HCT116 (cell line): ENCODE data around the gene PSMD2.

Experiments used
- CEBPB ChIP-seq: IDR thresholded peaks from 2 replicates; pipeline ENCODE4 v1.6.1; 2012; ENCODE audit warnings: low read depth
- EZH2 ChIP-seq: fragments of 200-600 bp; sonication (generic); IDR thresholded peaks from 2 replicates; pipeline ENCODE4 v1.6.1; 2017; ENCODE audit warnings: antibody characterized with exemption, mixed run types
- EZH2phosphoT487 ChIP-seq: fragments of 200-600 bp; IDR thresholded peaks from 2 replicates; pipeline ENCODE4 v1.6.1; 2018; ENCODE audit warnings: antibody characterized with exemption, borderline replicate concordance
- JUND ChIP-seq: IDR thresholded peaks from 2 replicates; pipeline ENCODE4 v1.6.1; 2012
- POLR2A ChIP-seq: IDR thresholded peaks from 2 replicates; pipeline ENCODE4 v1.7.0; 2011; ENCODE audit warnings: borderline replicate concordance; ENCODE audit not compliant: insufficient read depth, insufficient read length; ENCODE audit errors: extremely low read depth
- RAD21 ChIP-seq: IDR thresholded peaks from 2 replicates; pipeline ENCODE4 v1.6.1; 2012; ENCODE audit warnings: low read depth, mild to moderate bottlenecking
- SIN3A ChIP-seq: IDR thresholded peaks from 2 replicates; pipeline ENCODE4 v1.6.1; 2012; ENCODE audit warnings: low read depth
- TCF7L2 ChIP-seq: IDR thresholded peaks from 2 replicates; pipeline ENCODE4 v1.7.0; 2011; ENCODE audit warnings: borderline replicate concordance, inconsistent platforms; ENCODE audit not compliant: insufficient read depth, insufficient read length; ENCODE audit errors: extremely low read depth
- TF ChIP-seq, protein P1 (sequence below): IDR thresholded peaks from 2 replicates; pipeline ENCODE4 v1.6.1; 2012
- TF ChIP-seq, protein P2 (sequence below), 3 experiments: fragments of 200-600 bp in 1 of 3; sonication (generic) in 1 of 3; IDR thresholded peaks in 2 of 3; conservative IDR thresholded peaks in 1 of 3; 2 replicates each; pipeline ENCODE4 v1.5.1; 2012 to 2017; ENCODE audit warnings: low read depth in 2 of 3, low read length in 2 of 3, antibody characterized with exemption in 1 of 3, borderline replicate concordance in 1 of 3, control low read depth in 1 of 3, mild to moderate bottlenecking in 1 of 3, mixed read lengths in 1 of 3, mixed run types in 1 of 3, moderate library complexity in 1 of 3; ENCODE audit not compliant: insufficient read depth in 1 of 3

DNA sequence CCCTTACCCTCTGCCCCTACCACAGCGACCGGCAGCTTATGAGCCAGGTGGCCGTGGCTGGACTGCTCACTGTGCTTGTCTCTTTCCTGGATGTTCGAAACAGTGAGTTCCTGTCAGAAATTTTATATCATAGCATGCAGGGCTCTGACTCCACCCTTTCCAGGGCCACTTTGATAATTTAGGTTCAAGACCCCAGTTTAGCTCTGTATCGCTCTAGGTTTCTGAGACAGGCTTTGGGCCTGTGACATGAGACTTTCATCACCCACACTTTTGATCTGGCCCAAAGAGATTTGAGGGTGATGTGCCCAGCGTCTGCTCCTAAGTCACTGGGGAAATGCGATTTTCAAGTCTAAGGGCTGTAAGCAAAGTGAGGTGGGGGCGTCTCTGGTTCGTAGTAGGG is 8.9 kb downstream of the PSMD2 start:
- TF ChIP-seq, protein P1, sequence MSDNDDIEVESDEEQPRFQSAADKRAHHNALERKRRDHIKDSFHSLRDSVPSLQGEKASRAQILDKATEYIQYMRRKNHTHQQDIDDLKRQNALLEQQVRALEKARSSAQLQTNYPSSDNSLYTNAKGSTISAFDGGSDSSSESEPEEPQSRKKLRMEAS, result no peak
- TF ChIP-seq, protein P2, sequence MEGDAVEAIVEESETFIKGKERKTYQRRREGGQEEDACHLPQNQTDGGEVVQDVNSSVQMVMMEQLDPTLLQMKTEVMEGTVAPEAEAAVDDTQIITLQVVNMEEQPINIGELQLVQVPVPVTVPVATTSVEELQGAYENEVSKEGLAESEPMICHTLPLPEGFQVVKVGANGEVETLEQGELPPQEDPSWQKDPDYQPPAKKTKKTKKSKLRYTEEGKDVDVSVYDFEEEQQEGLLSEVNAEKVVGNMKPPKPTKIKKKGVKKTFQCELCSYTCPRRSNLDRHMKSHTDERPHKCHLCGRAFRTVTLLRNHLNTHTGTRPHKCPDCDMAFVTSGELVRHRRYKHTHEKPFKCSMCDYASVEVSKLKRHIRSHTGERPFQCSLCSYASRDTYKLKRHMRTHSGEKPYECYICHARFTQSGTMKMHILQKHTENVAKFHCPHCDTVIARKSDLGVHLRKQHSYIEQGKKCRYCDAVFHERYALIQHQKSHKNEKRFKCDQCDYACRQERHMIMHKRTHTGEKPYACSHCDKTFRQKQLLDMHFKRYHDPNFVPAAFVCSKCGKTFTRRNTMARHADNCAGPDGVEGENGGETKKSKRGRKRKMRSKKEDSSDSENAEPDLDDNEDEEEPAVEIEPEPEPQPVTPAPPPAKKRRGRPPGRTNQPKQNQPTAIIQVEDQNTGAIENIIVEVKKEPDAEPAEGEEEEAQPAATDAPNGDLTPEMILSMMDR (IDR thresholded peaks at IDR 0.05 in 2 of 3, conservative IDR thresholded peaks at IDR 0.05 in 1 of 3; ENCODE audit: borderline replicate concordance in 1 of 3, insufficient read depth in 1 of 3, low read depth in 2 of 3, low read length in 2 of 3), result no peak
- no peak for TF ChIP-seq RAD21
- no peak for TF ChIP-seq POLR2A
- no peak for TF ChIP-seq EZH2
- TF ChIP-seq TCF7L2, result no peak
- TF ChIP-seq CEBPB, result no peak
- TF ChIP-seq JUND, result no peak
- no peak for TF ChIP-seq SIN3A
- TF ChIP-seq EZH2phosphoT487, result no peak
